Activated T-helper 9 cell treated with anti-CD3 and anti-CD28 coated beads, Interleukin-2, amount 50 U/mL, for 16 hours (primary cell): ENCODE data around the gene TP73.

ENCODE experiments used
- DNase-seq: peaks from one replicate; pipeline ENCODE4 v3.0.0-alpha.2; 2020; ENCODE audit warnings: low read depth

Gene TP73

DNA sequence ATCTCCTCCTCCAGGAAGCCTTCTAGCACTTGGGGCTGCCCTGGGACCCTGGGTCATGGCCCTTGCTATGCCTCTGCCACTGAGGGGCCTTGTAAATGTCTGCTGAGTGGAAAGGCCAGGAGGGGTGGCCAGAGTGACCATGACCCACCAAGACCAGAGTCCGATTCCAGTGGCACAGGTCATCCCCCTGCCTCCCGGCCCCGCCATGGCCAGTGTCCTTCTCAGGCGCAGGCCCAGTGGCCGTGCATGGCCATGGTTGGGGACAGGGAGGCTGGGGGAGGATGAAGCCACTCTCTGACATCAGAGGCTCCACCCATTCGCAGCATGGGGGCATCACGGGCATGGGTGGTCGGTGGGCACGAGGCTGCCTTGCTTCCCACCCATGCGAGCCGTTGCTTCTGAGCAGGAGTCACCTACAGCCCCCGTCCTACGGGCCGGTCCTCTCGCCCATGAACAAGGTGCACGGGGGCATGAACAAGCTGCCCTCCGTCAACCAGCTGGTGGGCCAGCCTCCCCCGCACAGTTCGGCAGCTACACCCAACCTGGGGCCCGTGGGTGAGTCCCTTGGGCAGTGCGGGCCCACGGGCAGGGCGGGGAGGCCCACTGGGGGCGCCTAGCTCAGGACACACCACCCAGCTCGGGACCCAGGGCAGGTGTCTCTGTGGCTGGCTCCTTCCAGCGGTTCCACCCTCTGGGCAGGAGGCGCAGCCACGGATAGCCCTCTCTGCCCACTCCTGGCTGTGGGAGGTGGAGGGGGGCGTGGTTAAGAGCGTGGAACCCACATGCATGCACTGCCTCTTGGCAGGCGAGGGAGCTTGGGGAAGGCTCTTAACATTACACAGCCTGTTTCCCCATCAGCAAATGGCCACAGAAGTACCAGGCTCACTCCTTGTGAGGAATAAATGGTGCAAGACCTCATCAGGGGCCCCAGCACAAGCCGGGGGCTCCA lies 77.6 kb downstream of the TP73 start:
- DNase-seq: no peak

DNA sequence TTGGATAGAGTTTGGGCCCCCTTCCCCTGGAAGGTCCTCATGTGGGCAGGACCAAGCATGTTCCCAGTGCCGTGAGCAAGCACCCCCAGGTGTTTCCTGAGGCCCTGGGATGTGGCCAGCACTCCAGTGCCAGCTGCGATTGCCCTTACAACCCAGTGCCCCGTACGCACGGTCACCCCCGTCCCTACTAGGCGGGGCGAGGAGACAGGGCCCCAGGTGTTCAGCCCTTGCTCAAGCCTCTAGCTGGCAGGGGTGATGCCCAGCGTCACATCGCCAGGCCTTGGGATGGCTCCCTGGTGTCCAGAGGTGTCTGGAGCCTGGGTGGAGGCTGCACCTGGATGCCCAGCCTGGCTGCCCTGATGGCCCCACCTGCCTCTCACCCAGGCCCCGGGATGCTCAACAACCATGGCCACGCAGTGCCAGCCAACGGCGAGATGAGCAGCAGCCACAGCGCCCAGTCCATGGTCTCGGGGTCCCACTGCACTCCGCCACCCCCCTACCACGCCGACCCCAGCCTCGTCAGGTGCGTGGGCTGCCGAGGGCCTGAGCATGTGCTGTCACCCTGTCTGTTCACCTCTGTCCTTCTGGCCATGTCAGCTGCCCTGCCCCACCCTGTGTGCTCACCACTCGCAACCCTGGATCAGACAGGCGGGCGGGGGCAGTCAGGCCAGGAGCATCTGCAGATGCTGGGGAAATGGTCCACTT lies 78.4 kb downstream of the TP73 start:
- DNase-seq: no peak

DNA sequence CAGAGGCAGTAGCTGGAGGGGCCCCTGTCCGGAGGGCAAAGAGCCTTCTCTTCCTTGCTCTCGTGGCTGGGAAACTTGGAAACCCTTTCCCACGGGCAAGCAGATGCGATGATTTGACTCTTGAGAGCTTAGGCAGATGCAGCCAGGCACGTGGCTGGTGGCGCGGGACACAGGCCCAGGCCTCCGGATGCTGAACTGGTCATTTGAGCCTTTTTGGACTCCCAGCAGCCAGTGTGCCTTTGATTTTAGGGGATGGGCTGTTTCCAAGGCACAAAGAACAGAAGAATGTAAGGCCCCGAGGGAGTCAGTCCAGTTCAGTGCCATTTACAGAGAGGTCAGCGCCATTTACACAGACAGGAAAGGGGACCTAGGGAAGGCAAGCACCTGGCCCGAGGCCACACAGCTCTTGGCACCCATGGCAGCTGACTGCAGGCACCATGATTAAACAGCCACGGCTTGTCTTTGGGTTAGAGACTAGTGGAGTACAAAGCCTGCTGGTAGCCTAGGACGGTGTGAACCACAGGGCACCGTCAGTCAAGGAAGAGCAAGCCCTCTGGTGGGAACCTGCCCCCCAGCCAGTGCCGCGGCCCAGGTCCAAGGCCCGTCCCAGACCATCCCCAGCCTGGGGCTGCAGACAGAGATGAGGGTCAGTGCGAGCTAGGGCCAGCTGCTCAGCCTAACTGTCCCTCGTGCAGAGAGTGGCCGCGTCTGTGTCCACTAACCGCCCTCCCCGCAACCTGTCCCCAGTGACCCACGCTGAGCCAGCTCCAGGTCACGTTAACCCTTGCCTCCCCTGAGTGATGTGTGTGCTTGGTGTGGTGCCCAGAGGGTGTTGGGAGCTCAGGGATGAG lies 79.5 kb downstream of the TP73 start:
- DNase-seq: no peak

DNA sequence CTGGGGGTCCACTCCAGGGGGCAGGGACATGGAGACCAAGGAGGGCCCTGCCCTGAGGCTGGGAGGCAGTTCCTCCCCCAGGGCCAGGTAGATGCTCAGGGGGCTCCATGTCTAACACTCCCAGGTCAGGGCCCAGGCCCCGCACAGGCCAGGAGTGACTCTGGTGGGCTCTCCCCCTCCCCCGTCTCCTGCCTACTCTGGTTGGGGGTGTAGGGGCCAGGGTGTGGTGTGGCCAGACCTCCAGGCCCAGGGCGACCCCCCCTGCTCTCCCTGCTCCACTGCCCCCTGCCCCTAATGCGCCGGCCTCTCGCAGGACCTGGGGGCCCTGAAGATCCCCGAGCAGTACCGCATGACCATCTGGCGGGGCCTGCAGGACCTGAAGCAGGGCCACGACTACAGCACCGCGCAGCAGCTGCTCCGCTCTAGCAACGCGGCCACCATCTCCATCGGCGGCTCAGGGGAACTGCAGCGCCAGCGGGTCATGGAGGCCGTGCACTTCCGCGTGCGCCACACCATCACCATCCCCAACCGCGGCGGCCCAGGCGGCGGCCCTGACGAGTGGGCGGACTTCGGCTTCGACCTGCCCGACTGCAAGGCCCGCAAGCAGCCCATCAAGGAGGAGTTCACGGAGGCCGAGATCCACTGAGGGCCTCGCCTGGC lies 80.2 kb downstream of the TP73 start:
- DNase-seq: no peak

DNA sequence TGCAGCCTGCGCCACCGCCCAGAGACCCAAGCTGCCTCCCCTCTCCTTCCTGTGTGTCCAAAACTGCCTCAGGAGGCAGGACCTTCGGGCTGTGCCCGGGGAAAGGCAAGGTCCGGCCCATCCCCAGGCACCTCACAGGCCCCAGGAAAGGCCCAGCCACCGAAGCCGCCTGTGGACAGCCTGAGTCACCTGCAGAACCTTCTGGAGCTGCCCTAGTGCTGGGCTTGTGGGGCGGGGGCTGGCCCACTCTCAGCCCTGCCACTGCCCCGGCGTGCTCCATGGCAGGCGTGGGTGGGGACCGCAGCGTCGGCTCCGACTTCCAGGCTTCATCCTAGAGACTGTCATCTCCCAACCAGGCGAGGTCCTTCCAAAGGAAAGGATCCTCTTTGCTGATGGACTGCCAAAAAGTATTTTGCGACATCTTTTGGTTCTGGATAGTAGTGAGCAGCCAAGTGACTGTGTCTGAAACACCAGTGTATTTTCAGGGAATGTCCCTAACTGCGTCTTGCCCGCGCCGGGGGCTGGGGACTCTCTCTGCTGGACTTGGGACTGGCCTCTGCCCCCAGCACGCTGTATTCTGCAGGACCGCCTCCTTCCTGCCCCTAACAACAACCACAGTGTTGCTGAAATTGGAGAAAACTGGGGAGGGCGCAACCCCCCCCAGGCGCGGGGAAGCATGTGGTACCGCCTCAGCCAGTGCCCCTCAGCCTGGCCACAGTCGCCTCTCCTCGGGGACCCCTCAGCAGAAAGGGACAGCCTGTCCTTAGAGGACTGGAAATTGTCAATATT lies 81.0 kb downstream of the TP73 start:
- DNase-seq: no peak

DNA sequence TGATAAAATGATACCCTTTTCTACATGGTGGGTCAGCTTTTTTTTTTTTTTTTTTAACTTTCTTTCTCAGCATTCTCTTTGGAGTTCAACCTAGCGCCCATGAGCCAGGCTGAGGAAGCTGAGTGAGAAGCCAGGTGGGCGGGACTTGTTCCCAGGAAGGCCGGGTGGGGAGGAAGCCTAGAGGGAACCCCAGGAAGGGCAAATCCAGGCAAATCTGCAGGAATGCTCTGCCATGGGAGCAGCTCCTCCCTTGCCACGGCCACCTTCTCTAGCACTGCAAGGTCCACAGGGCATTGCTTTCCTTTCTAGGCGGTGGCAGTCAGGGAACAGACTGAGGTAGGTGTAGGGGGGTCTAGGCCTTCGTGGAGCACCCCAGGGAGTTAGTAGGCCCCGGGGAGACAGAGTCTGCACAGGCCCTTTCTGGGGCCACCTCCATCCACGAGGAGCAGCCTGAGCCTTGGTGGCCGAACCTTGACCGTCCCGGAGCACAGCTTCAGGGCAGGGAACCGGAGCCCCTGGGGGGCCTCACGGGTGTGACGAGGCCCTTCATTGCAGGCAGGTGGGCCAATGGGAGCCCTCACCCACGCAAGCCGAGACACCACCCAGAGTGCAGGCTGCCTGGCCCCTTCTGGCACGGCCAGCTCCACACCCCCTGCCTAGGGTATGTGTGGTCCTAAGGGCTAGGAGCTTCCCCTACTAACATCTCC lies 81.7 kb downstream of the TP73 start:
- no peak for DNase-seq

DNA sequence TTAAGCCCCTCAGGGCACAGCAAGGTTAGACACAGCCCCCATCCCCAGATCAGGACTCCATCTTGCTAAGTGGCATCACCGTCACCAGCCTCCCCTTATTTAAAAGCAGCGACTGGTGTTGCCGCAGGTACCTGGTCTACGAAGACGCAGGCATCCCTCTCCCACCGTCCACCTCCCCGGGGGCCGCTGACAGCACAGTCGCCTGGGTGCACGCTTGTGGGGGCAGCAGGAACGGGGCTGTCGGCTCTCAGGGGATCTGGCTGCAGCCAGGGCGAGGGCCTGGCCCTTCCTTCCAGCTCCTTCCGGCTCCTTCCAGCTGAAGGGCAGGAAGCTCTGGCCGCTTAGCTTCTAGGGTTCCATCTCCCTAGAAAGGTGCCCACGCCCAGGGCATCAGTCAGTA lies 82.3 kb downstream of the TP73 start:
- no peak for DNase-seq

DNA sequence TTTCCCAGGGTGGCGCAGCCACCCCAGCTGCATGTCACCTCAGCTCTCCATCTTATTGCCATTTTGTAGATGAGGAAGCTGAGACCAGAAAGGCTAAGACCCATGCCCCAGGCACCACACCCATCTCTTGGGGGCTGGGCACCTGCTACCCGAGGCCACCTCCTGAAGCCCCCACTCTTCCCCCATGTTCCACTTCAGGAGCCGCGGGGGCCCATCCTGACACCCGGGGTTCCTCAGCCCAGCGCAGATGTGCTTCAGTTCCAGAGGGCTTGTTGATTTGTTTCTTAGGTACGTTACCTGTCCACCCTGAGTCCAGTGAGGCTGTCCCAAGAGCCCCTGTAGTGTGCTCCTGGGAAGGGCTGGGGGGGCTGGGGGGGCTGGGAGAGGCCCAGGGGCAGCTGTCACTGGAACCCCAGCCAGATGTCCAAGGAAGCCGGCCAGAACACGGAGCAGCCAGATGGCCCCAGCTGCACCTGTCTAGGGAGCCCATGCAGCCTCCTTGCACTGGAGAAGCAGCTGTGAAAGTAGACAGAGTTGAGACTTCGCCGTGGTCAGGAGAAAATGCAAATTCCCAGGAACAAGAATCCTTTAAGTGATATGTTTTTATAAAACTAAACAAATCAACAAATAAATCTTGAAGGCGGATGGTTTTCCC lies 82.8 kb downstream of the TP73 start:
- no peak for DNase-seq

DNA sequence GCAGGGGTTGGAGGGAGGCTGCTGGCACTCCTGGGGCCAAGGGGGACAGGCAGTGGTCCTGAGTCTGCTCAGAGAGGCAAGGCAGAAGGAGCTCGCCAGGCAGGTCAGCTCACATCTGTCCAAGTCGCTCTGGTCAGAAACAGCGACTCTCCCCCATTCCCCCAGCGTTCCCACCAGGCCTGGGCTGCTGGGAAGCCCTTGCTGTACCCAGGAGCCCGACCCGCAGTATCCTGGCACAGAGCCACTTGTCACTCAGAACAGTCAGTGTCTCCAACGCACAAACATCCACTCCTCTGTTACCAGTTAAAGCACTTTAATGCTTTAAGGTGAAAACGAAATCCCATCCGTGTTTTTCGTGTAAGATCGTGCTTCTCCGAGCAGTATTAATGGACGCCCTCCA lies 83.4 kb downstream of the TP73 start:
- no peak for DNase-seq

DNA sequence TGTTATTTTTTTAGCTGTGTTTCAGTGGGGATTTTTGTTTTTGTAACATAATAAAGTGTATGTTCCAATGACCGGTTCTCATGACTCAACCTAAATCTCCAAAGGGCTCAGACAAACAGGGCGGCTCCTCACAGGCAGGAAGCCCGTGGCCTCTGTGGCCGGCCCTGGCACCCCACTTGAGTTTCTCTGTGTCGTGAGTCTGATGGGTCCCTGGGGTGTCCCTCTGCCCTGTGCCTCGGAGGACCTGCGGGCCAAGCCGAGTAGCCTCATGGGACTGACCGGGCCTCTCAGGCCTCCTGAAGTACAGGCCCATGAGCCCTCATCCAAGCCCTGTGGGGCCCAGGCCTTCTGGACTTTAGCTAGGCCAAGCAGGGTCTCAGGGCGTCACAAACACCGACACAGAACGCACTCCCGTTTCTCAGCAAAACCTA lies 83.8 kb downstream of the TP73 start:
- DNase-seq: no peak

DNA sequence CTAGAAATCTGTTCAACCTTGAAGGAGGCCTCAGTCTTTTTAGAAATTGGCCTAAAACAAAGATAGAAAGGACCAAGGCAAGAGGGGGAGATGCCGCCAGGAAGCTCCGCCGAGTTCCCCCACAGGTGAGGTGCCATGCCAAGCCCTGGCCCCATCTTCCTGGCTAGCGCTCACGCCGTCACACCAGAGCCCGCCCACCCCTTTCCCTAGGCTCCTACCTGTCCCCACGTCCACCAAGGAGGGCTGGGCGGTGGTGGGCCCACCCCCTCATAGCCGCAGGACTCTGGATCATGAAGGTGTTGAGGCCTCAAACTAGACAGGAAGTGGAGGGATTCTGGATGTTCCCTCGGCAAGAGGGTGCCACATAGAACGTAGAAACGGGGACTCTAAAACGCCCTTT lies 84.4 kb downstream of the TP73 start:
- DNase-seq: no peak

DNA sequence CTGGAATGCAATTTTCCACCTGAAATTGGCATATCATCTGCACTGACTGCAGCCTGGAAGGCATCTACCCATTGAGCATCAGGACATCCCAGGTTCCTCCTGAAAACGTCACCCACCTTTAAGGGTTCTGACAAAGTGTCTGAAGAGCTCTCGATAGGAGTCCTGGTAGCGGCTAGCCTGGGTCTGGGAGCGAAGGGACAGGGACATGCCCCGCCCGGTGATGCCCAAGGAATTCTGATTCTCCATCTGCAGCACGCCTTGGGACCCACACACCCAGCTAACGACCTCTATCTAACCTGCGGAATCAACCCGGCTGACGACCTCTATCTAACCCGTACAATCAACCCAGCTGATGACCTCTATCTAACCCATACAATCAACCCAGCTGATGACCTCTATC lies 86.6 kb downstream of the TP73 start:
- DNase-seq: no peak

DNA sequence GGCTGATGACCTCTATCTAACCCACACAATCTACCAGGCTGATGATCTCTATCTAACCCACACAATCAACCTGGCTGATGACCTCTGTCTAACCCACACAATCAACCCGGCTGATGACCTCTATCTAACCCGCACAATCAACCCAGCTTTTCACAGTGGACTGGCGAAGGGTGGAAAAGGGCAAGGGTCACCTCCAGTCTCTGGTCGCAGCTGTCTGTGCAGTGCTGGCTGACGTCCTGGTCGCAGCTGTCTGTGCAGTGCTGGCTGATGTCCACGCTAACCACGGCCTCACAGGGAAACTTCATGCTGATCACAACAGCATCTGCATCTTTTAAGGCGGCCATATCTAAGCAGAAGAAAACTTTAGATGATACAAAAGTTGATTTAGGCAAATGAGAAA lies 87.7 kb downstream of the TP73 start:
- no peak for DNase-seq

DNA sequence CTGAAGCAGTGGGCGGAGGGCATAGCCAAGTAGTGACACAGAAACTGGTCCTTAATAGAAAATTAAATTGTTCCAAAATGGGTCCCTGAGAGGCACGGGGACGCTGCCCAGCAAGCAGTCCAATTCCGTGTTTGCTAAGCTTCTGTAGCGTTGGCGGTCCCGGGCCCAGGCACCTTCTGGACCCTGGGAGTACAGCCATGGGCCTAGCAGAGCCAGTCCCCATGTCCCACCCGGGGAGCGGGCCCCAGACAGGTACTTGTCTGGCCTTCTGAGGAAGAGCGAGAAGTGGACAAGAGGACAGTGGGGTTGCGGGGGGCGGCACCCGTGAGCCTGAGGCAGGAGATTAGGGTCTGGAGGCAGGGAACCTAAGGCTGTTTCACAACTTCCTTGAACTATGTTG lies 88.4 kb downstream of the TP73 start:
- no peak for DNase-seq

DNA sequence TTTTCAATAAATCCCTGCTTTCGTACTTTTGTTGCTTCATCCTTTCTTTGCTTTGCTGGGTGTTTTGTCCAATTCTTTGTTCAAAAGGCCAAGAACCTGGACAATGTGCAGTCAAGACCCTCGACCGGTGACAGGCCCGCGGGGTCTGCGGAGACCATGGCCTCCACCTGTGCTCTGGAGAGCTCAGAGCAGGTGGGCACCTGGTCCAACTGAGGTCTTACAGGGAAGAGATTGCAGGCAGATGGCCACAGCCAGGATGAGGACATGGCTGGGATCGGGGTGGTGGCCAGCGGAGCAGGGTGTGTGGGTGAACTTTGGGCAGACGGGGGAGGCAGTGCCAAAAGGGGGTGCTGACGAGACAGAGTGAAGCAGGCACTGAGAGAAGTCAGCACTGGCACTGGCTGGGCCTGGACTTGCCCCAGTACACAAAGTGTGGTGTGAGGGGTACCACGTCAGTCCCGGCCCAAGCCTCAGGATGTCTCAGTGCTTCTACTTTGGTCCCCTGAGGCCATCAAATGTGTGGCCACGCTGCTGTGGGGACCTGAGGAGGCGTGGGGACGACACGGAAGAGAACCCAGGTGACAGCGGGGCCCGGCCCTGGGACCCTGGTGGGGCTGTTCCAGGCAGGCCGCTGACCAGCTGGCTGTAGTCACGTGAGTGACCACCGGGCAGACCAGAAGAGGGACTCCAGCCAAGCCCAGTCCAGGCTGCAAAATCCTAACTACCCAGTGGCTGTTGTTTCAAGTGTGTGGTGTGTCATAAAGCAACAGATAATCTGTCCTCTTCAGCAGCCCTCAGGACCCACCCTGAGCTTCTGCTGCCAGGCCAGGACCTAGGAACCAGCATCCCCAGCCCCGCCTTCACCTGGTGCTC lies 89.5 kb downstream of the TP73 start:
- no peak for DNase-seq

DNA sequence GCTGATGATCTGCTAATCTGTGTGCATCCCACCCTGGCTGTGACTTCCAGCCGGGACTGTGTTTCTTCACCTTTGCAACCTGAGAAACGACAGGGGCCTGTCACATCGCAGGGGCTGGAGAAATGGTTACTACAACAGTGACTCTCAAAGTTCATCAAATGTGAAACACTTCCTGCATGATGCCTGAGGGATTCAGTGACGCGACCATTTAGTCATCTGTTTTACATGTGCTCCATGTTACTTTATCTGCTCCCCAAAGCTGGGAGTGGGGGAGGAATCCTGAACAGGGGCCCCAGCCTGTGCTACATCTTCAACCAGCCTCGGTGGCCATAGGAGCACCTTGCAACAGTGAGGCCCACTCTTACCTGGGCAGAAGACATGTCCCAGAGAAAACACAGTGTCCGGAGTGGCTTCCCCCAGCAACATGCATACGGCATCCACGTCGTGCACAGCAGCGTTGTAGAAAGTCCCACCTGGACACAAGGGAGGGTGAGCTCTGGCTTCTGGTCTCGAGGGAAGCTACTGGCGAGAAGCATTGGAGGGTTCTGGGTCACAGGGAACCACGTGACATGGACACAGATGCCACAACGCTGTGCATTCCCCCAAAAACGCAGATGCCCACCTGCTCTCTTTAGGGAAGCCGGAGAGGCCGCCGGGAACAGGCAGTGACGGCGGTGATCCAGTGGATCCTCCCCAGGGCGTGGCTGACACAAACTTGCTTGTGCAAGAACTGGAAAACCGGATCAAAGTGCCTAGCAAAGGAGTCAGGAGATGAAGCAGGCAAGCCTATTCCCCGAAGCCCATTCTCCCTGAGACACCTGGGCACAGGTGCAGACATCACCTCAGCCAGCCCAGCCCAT lies 90.4 kb downstream of the TP73 start:
- no peak for DNase-seq

DNA sequence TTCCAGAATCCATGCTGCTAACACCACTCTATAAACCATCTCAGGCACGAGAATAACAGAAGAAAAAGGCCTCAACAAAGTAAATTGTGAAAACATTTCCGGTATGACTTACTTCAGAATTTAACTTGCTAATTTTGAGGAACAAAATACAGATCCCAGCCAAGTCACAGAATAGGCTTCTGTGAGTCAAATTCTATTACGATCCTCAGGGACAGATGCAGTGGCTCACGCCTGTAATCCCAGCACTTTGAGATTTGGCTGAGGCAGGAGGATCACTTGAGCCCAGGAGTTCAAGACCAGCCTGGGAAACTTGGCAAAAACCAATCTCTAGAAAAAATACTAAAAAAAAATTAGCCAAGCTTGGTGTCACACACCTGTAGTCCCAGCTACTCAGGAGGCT lies 91.1 kb downstream of the TP73 start:
- no peak for DNase-seq

DNA sequence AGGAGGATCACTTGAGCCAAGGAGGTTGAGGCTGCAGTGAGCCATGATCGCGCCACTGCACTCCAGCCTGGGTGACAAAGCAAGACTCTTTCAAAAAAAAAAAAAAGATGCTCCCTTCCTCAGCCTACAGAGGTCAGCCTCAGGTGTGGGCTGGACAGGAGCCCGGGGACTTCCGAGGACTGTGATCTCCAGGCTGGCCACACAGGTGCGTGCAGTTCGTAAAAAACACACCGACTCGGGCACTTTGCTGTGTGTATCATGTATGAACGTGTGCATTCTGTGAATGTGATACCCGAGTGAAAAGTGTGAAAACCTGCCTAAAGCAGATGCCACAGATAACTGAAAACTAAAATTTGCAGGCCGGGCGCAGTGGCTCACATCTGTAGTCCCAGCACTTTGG lies 91.5 kb downstream of the TP73 start:
- DNase-seq: no peak
